Measurements from ENCODE around the gene FRS3. TPM values are rescaled to one million over a fixed set of nuclear protein-coding genes. Genes with fewer than 3 reads are reported as not detected.

Gene FRS3
- total RNA-seq, 2 donors from 2014 or later: 2.6 to 3.4 TPM

DNA sequence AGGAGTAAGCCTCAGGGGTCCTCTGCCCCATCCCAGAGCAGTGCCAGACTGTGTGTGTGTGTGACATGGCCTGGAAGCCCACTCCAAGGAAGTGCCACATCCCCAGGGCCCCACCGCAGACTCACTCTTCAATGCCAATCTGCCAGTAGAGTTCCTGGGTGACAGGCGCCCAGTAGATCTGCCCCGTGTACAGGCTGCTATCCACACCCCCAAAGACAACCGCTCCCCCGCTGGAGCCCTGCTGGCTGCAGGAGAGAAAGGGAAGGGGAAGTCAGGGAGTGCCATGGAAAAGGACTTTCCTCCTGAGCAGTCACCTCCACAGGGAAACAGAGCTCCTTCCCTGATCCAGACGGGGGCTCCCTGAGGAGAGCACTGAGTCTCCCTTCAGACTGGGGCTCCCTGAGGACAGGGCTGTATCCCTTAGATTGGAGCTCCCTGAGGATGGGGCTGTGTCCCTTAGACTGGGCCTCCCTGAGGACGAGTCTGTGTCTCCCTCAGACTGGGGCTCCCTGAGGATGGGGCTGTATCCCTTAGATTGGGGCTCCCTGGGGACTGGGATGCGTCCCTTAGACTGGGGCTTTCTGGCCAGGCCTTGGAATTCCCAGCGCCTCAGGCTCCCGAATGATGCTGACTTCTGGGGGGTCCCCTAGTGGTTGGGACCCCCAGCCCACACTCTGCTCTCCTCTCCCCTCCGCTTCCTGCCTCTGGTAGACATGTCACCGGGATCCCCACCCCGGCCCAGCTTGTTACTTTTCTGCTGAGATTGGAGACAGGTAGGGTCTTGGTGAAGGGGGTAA is 39.1 kb downstream of the FRS3 start:
- no peaks in the 10 kb centered on the region for H3K9me3 ChIP-seq
- no peak for DNase-seq (ENCODE audit: low spot score)
- H3K27ac ChIP-seq: no peak overlapping the region
- no peaks in the 10 kb centered on the region for H3K27me3 ChIP-seq
- TF ChIP-seq, protein P1, sequence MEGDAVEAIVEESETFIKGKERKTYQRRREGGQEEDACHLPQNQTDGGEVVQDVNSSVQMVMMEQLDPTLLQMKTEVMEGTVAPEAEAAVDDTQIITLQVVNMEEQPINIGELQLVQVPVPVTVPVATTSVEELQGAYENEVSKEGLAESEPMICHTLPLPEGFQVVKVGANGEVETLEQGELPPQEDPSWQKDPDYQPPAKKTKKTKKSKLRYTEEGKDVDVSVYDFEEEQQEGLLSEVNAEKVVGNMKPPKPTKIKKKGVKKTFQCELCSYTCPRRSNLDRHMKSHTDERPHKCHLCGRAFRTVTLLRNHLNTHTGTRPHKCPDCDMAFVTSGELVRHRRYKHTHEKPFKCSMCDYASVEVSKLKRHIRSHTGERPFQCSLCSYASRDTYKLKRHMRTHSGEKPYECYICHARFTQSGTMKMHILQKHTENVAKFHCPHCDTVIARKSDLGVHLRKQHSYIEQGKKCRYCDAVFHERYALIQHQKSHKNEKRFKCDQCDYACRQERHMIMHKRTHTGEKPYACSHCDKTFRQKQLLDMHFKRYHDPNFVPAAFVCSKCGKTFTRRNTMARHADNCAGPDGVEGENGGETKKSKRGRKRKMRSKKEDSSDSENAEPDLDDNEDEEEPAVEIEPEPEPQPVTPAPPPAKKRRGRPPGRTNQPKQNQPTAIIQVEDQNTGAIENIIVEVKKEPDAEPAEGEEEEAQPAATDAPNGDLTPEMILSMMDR (IDR thresholded peaks at IDR 0.05): no peak
- no peak overlapping the region for H3K4me3 ChIP-seq
- no peaks in the 10 kb centered on the region for H3K36me3 ChIP-seq
- peaks cover 0 to 6% of the 10 kb centered on the region in 2 donors for H3K4me1 ChIP-seq

DNA sequence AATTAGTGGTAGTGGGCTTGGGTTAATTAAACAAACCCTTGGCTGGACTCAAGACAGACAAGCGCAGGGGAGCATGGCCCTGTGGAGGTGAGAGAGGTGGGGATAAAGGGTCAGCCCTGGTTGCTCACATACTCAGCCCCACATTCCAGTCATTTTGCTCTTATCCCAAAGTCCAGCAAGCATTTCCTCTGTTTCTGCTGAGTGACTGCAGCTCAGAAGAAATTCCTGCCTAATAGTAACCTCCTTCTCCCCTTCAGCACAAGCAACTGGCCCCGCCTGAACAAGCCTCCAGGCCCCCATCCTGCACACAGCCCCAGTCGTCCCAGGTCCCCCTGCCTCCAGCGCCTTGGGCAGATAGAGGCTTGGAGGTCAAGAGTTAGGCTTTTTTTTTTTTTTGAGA is 40.7 kb downstream of the FRS3 start:
- H3K4me1 ChIP-seq: peaks cover 0 to 6% of the 10 kb centered on the region in 2 donors
- no peaks in the 10 kb centered on the region for H3K27me3 ChIP-seq
- TF ChIP-seq, protein P1 (IDR thresholded peaks at IDR 0.05): no peak
- H3K27ac ChIP-seq: no peak overlapping the region
- no peak overlapping the region for H3K4me3 ChIP-seq
- H3K9me3 ChIP-seq: no peaks in the 10 kb centered on the region
- no peaks in the 10 kb centered on the region for H3K36me3 ChIP-seq
- DNase-seq (ENCODE audit: low spot score): no peak

DNA sequence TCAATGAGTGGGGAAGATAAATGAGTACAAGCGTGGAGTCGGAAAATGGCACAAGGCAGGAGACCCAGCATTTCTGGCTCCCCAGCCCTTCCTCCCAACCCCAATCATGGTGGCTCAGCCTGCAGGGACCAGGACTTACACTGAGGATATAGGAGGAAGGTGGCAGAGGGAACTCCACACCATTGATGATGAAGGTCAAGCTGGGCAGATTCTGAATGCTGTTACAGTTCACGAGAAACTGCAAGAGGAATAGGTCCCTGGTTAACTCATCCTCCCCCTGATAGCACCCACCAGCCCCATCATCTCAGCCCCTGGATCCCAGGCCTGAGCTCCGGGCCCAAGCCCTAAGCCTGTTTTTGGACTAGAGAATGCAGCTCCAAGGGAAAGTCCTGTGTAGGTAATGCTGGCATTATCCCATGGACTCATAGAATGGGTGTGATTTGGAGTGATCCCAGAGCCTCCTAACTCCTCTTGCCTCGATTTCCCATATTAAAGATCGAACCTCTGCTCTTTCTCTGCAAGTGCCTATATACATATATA is 42.0 kb downstream of the FRS3 start:
- TF ChIP-seq, protein P1 (IDR thresholded peaks at IDR 0.05): no peak
- Histone ChIP-seq H3K4me3 (no peak overlapping the region), H3K36me3 (no peaks in the 10 kb centered on the region), H3K9me3 (no peaks in the 10 kb centered on the region), H3K27me3 (no peaks in the 10 kb centered on the region), H3K27ac (no peak overlapping the region), H3K4me1 (peaks cover 0 to 19% of the 10 kb centered on the region in 2 donors)
- no peak for DNase-seq (ENCODE audit: low spot score)

DNA sequence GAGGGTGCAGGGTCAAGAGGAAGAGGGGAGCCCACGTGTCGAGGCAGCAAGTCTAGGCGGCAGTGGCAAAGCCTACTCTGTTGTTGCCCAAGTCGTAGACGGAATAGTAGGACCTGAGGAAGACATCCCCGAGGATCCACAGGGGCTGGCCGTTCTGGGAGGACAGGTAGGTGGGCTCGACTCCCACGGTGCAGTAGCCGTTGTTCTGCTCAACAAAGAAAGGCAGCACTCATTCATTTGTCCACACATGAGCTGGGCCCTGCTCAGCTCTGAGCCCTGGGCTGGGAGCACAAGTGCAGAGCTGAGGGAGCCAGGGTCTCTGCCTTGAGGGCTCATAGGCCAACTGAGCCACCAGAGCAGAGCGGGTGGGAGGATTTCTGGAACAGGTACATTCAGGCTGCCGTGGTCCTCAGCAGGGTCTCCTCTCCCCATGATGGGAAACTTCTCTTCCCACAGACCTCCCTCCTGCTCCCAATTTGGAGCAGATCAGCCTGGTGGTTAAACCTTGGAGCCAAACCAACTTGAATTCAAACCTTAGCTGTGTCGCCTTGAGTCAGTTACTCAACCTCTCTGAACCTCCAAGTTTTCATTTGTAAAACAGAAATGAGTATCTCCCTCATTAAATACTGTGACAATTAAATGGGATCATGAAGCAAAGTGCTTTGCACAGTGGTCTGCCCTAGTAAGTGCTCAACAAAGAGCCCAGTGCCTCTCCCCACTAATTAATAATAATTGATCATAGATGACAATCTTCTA is 42.7 kb downstream of the FRS3 start:
- no peaks in the 10 kb centered on the region for H3K36me3 ChIP-seq
- DNase-seq (ENCODE audit: low spot score): no peak
- H3K27me3 ChIP-seq: no peaks in the 10 kb centered on the region
- H3K27ac ChIP-seq: no peak overlapping the region
- H3K4me3 ChIP-seq: no peak overlapping the region
- no peaks in the 10 kb centered on the region for H3K9me3 ChIP-seq
- TF ChIP-seq, protein P1 (IDR thresholded peaks at IDR 0.05): no peak
- peaks cover 0 to 25% of the 10 kb centered on the region in 2 donors for H3K4me1 ChIP-seq

DNA sequence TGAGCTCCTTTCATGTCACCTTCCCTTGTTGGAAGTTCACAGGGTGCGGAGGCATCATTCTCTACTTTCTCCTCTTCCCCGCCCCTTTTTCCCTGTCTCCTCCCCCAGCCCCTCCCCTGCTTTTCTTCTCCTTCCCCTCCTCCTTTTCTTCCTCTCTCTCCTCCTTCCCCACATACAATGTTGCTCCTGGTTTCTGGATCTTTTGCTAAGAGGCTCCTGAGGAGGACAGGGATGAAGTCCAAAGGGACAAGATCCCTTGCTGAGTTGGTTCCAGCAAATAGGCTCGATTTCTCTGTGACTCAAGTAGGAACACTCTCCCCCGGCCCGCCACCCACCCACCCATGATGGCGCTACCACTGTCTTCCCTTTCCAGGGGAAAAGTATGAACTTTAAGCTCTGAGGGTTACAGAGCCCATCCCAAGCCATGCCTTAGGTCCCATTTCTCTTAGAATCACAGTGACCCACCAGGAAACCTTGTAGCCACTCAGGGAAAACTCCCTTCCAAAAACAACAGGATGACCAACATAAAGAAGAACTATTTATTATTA is 43.4 kb downstream of the FRS3 start:
- peak overlapping the region in 1 of 2 donors; percentile 97 for H3K4me3 ChIP-seq
- DNase-seq (ENCODE audit: low spot score): no peak

More for the DNA sequence above, 43.4 kb downstream of the FRS3 start:
- no peaks in the 10 kb centered on the region for H3K9me3 ChIP-seq
- TF ChIP-seq, protein P1 (IDR thresholded peaks at IDR 0.05): no peak
- no peaks in the 10 kb centered on the region for H3K27me3 ChIP-seq
- H3K27ac ChIP-seq: no peak overlapping the region
- H3K36me3 ChIP-seq: no peaks in the 10 kb centered on the region
- peaks cover 0 to 33% of the 10 kb centered on the region in 2 donors for H3K4me1 ChIP-seq

All from right atrium auricular region (tissue), 2 donors.